ENCODE results near the gene RFWD3.

- TF ChIP-seq CTCF (IDR thresholded peaks at IDR 0.05) (no peak), POLR2A (IDR thresholded peaks at IDR 0.05) (no peak)
Measured at GRCh38 chr16:74605332-74605731, 61.3 kb downstream of the RFWD3 start.
